Uterus (tissue), 2 donors: ENCODE data around the gene TLCD3B.

ENCODE experiments used
- CTCF ChIP-seq, 4 experiments: fragments of 200-600 bp in 2 of 4; fragments of 450-650 bp in 2 of 4; sonication (generic) in 2 of 4; IDR thresholded peaks; one replicate each; pipeline ENCODE4 v1.5.1; 2016 to 2019; ENCODE audit warnings: antibody characterized with exemption in 4 of 4, mild to moderate bottlenecking in 2 of 4, moderate library complexity in 1 of 4
- POLR2A ChIP-seq, 2 donors: fragments of 450-650 bp; IDR thresholded peaks; one replicate each; pipeline ENCODE4 v1.6.1; 2016; ENCODE audit warnings: antibody characterized with exemption in 2 of 2, mild to moderate bottlenecking in 1 of 2, moderate library complexity in 1 of 2

- TF ChIP-seq CTCF (IDR thresholded peaks at IDR 0.05) (no peak), POLR2A (IDR thresholded peaks at IDR 0.05) (no peak)
Measured at GRCh38 chr16:30033270-30033669, 2.2 kb upstream of the TLCD3B start.
